B cell (primary cell): ENCODE measurements around the gene GRK5.

Experiments used
- CTCF ChIP-seq: fragments of 200-600 bp; IDR thresholded peaks from one replicate; pipeline ENCODE4 v1.8.0; 2022; ENCODE audit warnings: antibody characterized with exemption, mild to moderate bottlenecking
- EZH2 ChIP-seq: IDR thresholded peaks from 2 replicates; pipeline ENCODE4 v1.6.1; 2012; ENCODE audit warnings: borderline replicate concordance, low read depth, mild to moderate bottlenecking, moderate library complexity, low read length; ENCODE audit not compliant: insufficient read depth, poor library complexity, severe bottlenecking

GRCh38 chr10:119393019-119393418, 185.6 kb downstream of the GRK5 start:
- no peak for TF ChIP-seq CTCF
- TF ChIP-seq EZH2: no peak
